Renal cortex interstitium (tissue), 15 donors: ENCODE data around the gene AGPAT3. TPM values are rescaled to one million over a fixed set of nuclear protein-coding genes. Genes with fewer than 3 reads are reported as not detected.
A peak's percentile ranks its signal among the peaks of the same experiment; 100 is the strongest.
"Not testable (repeated sequence)": the region's sequence is repeated elsewhere in the genome, so short reads cannot be mapped to it uniquely, and the experiment has no call there.

Experiments used
- DNase-seq, 11 donors: peaks; one replicate each; pipeline ENCODE4 v3.0.0-alpha.2; 2013; ENCODE audit warnings: low read depth in 9 of 11, low spot score in 4 of 11; ENCODE audit errors: extremely low read depth in 1 of 11
- long read RNA-seq, 16 experiments: transcript quantifications; one replicate each; lab custom pipeline, GENCODE V29; 2026
- polyA plus RNA-seq, 3 donors: library from polyadenylated mRNA; unstranded; fragments of 120-200 nt; gene quantifications; one replicate each; pipeline ENCODE4 v1.2.1, GENCODE V29; 2013; ENCODE audit not compliant: insufficient read length in 3 of 3

The AGPAT3 gene, protein sequence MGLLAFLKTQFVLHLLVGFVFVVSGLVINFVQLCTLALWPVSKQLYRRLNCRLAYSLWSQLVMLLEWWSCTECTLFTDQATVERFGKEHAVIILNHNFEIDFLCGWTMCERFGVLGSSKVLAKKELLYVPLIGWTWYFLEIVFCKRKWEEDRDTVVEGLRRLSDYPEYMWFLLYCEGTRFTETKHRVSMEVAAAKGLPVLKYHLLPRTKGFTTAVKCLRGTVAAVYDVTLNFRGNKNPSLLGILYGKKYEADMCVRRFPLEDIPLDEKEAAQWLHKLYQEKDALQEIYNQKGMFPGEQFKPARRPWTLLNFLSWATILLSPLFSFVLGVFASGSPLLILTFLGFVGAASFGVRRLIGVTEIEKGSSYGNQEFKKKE
- 10 to 100 TPM; 54.0 to 78.0 (median 60.4) TPM for polyA plus RNA-seq
- long read RNA-seq, donor 1, full-length matches to known transcripts = 9 of 15 reads
- long read RNA-seq, donor 1, partial matches to known transcripts = 6 of 15 reads
- long read RNA-seq, donor 1, other reads (novel, unspliced or antisense) = 0 of 15 reads
- long read RNA-seq, donor 2, full-length matches to known transcripts = 10 of 17 reads
- long read RNA-seq, donor 2, partial matches to known transcripts = 7 of 17 reads
- long read RNA-seq, donor 2, other reads (novel, unspliced or antisense) = 0 of 17 reads
- long read RNA-seq, donor 3, full-length matches to known transcripts = 10 of 17 reads
- long read RNA-seq, donor 3, partial matches to known transcripts = 7 of 17 reads
- long read RNA-seq, donor 3, other reads (novel, unspliced or antisense) = 0 of 17 reads
- long read RNA-seq, donor 4, full-length matches to known transcripts = 5 of 10 reads
- long read RNA-seq, donor 4, partial matches to known transcripts = 5 of 10 reads
- long read RNA-seq, donor 4, other reads (novel, unspliced or antisense) = 0 of 10 reads
- long read RNA-seq, donor 5, full-length matches to known transcripts = 19 of 41 reads
- long read RNA-seq, donor 5, partial matches to known transcripts = 22 of 41 reads
- long read RNA-seq, donor 5, other reads (novel, unspliced or antisense) = 0 of 41 reads
- long read RNA-seq, donor 6, full-length matches to known transcripts = 11 of 24 reads
- long read RNA-seq, donor 6, partial matches to known transcripts = 13 of 24 reads
- long read RNA-seq, donor 6, other reads (novel, unspliced or antisense) = 0 of 24 reads
- long read RNA-seq, donor 7, full-length matches to known transcripts = 12 of 17 reads
- long read RNA-seq, donor 7, partial matches to known transcripts = 5 of 17 reads
- long read RNA-seq, donor 7, other reads (novel, unspliced or antisense) = 0 of 17 reads
- long read RNA-seq, donor 8, full-length matches to known transcripts = 17 of 50 reads
- long read RNA-seq, donor 8, partial matches to known transcripts = 33 of 50 reads
- long read RNA-seq, donor 8, other reads (novel, unspliced or antisense) = 0 of 50 reads
- long read RNA-seq, donor 9, full-length matches to known transcripts = 16 of 23 reads
- long read RNA-seq, donor 9, partial matches to known transcripts = 7 of 23 reads
- long read RNA-seq, donor 9, other reads (novel, unspliced or antisense) = 0 of 23 reads
- long read RNA-seq, donor 10, full-length matches to known transcripts = 6 of 48 reads
- long read RNA-seq, donor 10, partial matches to known transcripts = 42 of 48 reads
- long read RNA-seq, donor 10, other reads (novel, unspliced or antisense) = 0 of 48 reads
- long read RNA-seq, donor 11, full-length matches to known transcripts = 4 of 24 reads
- long read RNA-seq, donor 11, partial matches to known transcripts = 20 of 24 reads
- long read RNA-seq, donor 11, other reads (novel, unspliced or antisense) = 0 of 24 reads
- long read RNA-seq, donor 12, full-length matches to known transcripts = 4 of 4 reads
- long read RNA-seq, donor 12, partial matches to known transcripts = 0 of 4 reads
- long read RNA-seq, donor 12, other reads (novel, unspliced or antisense) = 0 of 4 reads
- long read RNA-seq, donor 13, full-length matches to known transcripts = 31 of 42 reads
- long read RNA-seq, donor 13, partial matches to known transcripts = 11 of 42 reads
- long read RNA-seq, donor 13, other reads (novel, unspliced or antisense) = 0 of 42 reads
- long read RNA-seq, donor 14, full-length matches to known transcripts = 3 of 3 reads
- long read RNA-seq, donor 14, partial matches to known transcripts = 0 of 3 reads
- long read RNA-seq, donor 14, other reads (novel, unspliced or antisense) = 0 of 3 reads
- long read RNA-seq, donor 15, full-length matches to known transcripts = 5 of 10 reads
- long read RNA-seq, donor 15, partial matches to known transcripts = 5 of 10 reads
- long read RNA-seq, donor 15, other reads (novel, unspliced or antisense) = 0 of 10 reads
- long read RNA-seq, donor 16, full-length matches to known transcripts = 31 of 70 reads
- long read RNA-seq, donor 16, partial matches to known transcripts = 39 of 70 reads
- long read RNA-seq, donor 16, other reads (novel, unspliced or antisense) = 0 of 70 reads

DNA sequence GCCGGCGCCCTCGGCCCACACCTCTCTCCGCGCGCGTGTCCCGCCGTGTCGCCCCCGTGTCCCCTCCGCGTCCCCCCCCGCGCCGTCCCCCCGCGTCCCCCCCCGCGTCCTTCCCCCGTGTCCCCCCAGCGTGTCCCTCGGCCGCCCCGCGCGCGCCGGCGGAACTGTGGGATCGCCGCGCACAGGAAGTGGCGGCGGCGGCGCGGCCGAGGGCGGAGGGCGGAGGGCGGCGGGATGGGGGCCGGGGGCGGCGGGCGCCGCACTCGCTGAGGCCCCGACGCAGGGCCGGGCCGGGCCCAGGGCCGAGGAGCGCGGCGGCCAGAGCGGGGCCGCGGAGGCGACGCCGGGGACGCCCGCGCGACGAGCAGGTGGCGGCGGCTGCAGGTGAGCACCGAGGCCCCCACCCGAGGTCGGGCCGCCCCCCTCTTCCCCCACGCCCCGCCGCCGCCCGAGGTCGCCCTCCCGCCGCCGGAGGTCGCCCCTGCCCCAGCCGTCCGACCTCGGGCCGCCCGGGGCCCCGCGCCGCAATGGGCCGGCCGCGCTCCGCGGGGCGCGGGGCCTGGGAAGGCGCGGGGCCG, at the start of gene AGPAT3:
AGPAT3 (plus strand) TSS at position 262 of the 578 bp plus-strand sequence. CDS start 94,459 bp downstream, outside the sequence.
- peak in 1 of 11 donors; percentile 19 for DNase-seq

DNA sequence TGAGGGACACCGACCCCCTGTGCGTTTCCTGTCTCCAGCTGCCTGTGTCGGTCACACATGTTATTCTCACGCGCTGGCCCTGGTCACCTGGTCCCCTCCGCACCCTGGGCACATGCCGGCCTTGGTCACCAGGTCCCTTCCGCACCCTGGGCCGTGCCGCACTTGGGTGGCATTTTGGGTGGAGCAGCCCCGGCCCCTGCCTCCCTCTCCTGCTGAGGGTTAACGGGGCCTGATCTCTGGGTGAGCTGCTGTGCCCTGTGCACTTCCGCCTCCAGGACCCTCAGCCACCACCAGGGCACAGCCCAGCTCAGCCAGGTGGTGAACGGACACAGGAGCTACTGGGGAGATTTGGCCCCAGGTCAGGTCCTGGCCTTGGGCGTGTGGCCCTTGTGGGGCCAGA, 49.0 kb upstream of the AGPAT3 start:
- no peak for DNase-seq

DNA sequence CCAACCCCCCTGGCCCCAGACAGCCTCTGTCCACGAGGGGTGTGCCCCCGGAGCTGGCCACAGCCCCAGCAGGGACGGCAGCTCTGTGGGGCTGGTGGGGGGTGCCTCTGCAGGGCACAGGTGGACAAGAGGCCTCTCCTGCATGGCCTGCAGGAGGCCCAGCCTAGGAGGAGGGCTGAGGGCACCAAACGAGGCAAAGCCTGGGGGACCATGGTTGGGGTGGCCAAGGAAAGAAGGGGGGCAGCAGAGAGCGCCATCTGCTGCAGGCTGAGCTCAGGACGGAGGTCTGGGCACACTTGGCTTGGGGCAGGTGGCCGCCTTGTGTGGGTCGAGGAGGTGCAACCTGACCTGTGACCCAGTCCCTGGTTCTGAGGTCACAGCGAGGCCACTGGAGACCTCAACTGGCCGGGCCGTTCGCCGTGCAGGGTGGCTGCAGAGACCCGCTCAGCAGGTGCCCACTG, 48.4 kb upstream of the AGPAT3 start:
- DNase-seq = no peak

DNA sequence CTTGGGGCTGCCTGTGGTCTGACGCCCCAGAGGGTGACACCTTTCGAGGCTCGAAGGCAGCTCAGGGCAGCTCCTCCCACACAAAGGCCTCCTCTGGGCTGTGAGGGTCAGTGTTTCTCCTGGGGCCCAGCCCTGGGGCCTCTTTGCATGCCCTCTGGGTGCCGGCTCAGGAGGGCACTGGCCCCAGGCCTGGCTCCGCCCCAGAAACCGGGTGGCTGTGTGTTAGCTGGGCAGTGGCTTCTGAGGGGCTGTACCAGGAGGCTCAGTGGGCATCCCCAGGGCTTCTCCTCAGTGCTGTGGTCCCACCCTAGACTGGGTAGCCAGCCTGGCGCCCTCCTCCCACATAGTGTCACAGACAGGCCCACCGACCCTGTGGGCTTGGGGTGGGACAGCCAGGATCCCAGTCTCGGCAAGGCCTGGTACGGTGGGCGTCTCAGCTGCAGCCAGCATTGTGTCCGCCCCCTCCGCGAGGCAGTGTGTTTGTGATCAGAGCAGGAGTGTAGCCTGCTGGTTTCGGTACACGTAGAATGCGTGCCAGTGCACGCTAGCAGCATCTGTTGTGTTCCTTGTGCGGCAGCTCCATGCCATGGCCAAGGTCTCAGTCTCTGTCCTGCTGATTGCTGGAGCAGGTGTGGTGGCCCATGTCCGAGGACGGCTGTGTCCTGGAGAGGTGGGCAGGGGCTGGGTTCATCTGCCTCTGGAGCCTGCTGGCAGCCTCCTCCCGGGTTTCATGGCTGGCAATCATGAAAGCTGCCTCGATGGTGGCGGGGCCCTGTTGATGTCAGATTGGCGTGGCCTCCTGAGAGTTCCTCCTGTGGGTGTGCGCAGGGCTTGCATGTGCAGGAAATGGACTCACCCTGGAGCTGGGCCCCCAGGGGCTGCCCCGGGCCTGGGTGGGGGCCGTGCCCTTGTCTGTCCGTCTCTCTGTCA, 47.6 kb upstream of the AGPAT3 start:
- no peak for DNase-seq

DNA sequence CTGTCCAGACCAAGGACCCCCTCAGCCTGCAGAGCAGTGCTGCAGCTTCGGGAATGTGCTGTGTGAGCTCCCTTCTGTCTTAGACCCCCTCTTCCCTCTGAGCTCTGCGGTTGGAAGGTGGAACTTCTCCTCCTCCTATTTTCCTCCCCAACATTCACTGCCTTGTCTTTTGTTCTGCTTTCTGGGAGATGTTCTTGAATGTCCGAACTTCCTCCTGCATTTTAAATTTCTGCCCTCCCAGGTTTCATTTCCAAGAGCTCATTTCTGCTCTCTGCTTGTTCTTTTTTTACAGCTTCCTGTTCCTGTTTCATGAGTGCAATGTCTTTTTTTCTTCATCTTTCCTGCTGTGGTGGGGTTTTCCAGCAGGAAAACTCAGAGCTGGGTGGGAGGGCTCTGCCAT, 46.3 kb upstream of the AGPAT3 start:
- no peak for DNase-seq

DNA sequence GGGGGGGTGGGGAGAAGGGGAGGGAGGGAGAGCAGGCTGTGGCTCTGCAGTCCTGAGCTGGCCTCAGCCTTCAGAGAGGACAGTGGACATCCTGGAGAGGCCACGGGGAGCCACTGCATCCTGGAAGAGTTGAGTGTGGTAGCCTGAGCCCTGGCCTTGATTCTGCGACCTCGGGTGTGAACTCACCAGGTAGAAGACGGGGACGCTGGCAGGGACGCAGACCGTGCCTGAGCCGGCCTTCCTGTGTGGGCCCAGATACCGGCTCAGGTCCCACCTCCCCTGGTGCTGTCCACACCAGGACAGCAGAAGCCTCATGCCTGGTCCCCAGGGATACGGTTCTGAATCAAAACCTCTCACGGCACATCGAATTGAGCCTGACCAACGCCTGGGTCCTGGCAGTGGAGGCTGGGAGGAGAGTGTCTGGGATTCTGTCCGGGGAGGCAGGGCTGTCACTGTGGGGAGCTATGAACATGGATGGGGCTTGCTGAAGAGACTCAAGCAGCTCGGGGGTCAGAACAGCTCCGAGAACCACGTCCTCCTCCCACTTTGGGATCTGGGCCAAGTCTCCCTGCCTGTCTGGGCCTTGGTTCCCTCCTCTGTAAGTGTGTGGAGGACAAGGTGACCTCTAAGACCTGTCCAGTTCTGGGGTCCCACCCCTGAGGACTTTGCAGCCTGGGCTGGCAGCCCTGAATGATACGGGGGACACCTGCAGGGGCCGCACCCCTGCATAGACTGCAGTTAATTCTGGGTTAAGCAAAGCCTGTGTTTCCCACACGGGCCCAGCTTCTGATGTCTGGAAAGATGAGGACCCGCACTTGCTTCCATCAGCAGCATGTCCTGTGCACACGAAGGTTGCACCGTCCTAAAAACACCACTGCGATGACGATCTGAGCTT, 45.3 kb upstream of the AGPAT3 start:
- no peak for DNase-seq

DNA sequence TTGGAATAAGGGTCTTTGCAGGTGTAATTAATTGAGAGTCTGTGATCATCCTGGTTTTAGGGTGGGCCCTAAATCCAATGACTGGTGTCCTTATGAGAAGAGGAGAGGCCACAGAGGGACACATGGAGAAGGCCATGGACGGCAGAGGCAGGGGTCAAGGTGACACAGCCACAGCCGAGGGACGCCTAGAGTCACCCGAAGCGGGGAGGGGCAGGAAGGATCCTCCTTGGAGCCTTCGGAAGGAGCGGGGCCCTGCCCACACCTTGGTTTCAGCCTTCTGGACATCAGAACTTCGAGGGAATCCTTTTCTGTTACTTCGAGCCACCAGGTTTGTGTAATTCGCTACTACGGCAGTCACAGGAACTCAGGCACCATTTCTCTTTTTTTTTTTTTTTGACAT, 44.6 kb upstream of the AGPAT3 start:
- no peak for DNase-seq

DNA sequence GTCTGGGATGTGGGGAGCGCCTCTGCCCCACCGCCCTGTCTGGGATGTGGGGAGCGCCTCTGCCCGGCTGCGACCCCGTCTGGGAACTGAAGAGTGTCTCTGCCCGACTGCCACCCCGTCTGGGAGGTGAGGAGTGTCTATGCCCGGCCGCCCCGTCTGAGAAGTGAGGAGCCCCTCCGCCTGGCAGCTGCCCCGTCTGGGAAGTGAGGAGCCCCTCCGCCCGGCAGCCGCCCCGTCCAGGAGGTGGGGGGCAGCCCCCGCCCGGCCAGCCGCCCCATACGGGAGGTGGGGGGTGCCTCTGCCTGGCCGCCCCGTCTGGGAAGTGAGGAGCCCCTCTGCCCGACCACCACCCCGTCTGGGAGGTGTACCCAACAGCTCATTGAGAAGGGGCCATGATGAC, 42.9 kb upstream of the AGPAT3 start:
- DNase-seq = not testable (repeated sequence)

DNA sequence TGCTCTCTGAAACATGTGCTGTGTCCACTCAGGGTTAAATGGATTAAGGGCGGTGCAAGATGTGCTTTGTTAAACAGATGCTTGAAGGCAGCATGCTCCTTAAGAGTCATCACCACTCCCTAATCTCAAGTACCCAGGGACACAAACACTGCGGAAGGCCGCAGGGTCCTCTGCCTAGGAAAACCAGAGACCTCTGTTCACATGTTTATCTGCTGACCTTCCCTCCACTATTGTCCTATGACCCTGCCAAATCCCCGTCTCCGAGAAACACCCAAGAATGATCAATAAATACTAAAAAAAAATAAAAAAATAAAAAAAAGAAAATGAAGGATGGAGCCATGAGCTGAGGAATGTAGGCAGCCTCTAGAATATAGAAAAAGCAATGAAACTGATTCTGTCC, 42.3 kb upstream of the AGPAT3 start:
- DNase-seq = not testable (repeated sequence)

DNA sequence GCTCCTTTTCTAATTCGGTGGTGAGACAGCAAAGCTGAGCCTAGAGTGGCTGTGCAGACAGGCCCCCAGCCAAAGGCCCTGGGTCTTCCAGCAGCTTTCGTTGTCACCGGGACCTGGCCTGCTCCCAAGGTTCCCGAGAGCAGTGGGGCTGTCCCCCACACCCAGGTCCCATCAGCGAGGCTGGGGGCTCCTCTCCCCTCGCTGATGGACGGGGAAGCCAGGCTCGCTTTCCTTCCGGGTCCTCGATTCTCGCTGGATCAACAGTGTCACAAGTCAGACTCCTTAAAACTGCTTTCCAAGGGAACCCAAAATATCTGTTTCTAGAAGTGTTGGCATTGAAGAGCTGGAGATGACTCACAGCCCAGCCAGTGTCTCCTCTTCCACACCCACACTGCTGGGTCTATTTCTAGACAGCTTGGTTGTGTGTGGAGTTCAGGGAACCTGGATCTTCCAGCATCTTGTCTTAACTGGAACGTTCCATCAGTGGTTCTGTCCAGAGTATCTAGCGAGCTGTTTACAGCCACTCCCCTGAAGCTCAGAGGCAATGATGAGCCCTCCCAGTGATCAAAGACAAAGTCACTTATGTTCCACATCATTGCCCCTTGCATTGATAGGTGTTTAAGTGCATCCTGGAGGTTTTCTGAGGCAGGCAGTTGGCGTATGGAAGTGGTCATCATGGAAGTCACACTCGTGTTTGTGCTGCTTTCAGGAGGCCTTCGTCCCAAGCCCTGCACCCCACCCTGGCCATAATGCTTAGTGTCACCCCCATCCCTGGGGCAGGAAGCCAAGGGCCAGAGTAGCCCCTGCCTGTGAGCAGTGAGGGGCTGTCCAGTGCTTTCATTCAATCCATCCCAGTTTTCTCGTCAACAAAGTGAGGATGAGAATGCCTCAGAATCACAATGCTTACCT, 40.4 kb upstream of the AGPAT3 start:
- DNase-seq = no peak

DNA sequence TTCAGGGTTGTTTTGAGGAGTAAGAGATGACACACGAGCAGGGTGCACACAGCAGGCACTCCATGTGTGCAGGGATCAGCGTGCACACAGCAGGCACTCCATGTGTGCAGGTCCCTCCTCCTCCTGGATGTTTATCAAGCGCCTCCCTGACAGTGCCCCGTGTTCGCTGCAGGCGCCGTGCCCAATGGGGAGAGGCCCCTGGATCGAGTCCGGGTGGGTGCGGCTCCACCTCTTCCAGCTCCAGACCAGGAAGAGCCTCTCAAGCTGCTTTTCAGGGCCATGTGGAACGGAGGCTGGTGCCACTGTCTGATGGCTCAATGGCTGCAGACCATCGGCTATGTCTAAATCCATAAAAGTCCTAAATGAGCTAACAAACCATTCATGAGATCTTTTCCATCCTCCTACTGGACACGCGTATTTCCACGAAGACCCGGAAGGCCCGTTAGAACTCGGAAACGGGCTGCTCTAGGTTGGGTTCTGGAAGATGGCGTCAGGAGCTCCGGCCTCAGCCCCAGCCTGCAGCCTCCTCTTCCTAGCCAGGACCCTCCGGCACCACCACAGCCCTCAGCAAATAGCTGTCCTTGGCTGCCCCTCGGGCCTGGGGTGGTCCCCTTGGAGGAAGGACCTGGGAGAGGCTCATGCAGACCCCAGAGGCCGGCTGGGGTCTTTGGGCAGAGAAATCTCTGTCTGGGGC, 39.6 kb upstream of the AGPAT3 start:
- DNase-seq = no peak

DNA sequence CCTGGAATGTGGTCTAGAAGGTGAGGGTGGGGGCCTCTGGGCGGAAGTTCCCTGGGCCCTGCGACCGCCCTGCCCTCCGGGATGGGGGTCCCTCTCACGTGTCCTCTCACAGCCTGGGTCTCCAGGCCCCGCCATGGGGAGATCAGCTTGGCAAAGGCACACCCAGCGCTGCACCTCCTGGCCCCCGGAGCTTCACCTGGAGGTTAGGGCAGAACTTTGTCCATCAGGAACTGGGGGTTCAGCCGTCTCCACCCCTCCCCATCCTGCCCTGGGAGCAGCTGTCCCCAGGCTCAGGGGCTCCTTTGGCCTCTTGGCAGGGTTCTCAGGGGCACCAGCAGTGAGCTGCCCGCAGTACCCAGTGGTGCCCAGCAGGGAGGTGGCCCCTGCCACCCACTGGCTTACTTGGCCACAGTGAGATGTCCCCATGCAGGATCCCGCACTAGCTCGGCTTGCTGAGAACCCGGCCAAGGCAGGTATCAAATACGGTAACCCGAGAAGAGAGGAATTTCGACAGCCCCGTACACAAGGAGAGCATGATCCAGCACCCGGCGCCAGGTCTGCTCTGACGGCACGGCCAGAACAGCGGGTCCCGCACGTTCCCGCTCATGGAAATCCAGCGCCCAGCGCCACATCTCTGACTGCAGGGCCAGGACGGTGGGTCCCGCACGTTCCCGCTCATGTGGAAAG, 38.9 kb upstream of the AGPAT3 start:
- DNase-seq = peak in 8 of 11 donors; percentile 13 to 65 (median 44)
